Measurements from ENCODE around the gene RXRG. TPM values are rescaled to one million over a fixed set of nuclear protein-coding genes. Genes with fewer than 3 reads are reported as not detected.

The RXRG gene
- total and polyA plus RNA-seq, 12 donors = 0.17 to 2.4 (median 1.0) TPM; not detected in 2

- intact Hi-C loops (cut with DNase I) = no loop called here
- WGBS, 4 donors = 81 to 85% (median 83%) methylated on average over 11 of the region's 11 CpGs
- DNase-seq = no peak
- H3K4me1 ChIP-seq (replicated peaks in 1 of 2) = no peaks in the 10 kb centered on the region
- no peaks in the 10 kb centered on the region for H3K9me3 ChIP-seq (replicated peaks in 1 of 3)
- no peaks in the 10 kb centered on the region for H3K36me3 ChIP-seq (replicated peaks in 1 of 2)
- no peaks in the 10 kb centered on the region for H3K27me3 ChIP-seq
- H3K4me3 ChIP-seq = no peak overlapping the region
- TF ChIP-seq POLR2A (IDR thresholded peaks at IDR 0.05) = no peak
- no peak for TF ChIP-seq CTCF (IDR thresholded peaks at IDR 0.05)
- no peak overlapping the region for H3K27ac ChIP-seq
These were observed 28.1 kb downstream of the RXRG start for GRCh38 chr1:165416876-165417275.

DNA sequence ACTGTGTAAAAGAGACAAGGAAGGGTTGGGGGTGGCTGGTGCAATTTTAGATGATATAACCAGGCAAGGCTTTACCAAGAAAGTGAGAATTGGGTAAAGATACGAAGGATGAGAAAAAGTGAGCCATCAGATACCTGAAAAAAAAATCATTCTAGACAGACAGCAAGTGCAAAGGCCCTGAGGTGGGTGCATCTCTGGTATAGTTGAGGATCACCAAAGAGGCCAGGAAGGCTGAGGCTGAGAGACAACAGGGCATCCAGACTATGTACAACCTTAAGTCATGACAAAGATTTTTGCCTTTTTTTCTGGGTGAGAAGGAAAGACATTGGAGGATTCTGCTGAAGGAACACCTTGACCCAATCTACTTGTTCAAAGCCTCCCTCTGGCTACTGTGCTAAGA is 29.9 kb downstream of the RXRG start:
- no peaks in the 10 kb centered on the region for H3K27me3 ChIP-seq
- H3K36me3 ChIP-seq (replicated peaks in 1 of 2) = no peaks in the 10 kb centered on the region
- no peak overlapping the region for H3K4me3 ChIP-seq
- intact Hi-C loops (cut with DNase I) = no loop called here
- no peaks in the 10 kb centered on the region for H3K9me3 ChIP-seq (replicated peaks in 1 of 3)
- H3K27ac ChIP-seq = no peak overlapping the region
- DNase-seq = no peak
- WGBS, 4 donors = 48 to 79% (median 60%) methylated on average over 1 of the region's 1 CpG
- H3K4me1 ChIP-seq (replicated peaks in 1 of 2) = no peaks in the 10 kb centered on the region
- TF ChIP-seq POLR2A (IDR thresholded peaks at IDR 0.05) = no peak
- TF ChIP-seq CTCF (IDR thresholded peaks at IDR 0.05) = no peak

- H3K27me3 ChIP-seq = no peaks in the 10 kb centered on the region
- no peak overlapping the region for H3K27ac ChIP-seq
- H3K4me3 ChIP-seq = no peak overlapping the region
- no peaks in the 10 kb centered on the region for H3K36me3 ChIP-seq (replicated peaks in 1 of 2)
- DNase-seq = no peak
- no peaks in the 10 kb centered on the region for H3K9me3 ChIP-seq (replicated peaks in 1 of 3)
- no peaks in the 10 kb centered on the region for H3K4me1 ChIP-seq (replicated peaks in 1 of 2)
- TF ChIP-seq POLR2A (IDR thresholded peaks at IDR 0.05) = no peak
- intact Hi-C loops (cut with DNase I) = loop anchor here in 1 of 2 donors (5.0 kb wide), 1 partner anchor 178 kb away; no protein-coding TSS in a partner anchor
- 78 to 89% (median 82%) methylated on average over 3 of the region's 3 CpGs for WGBS, 4 donors
These were observed 30.3 kb downstream of the RXRG start for GRCh38 chr1:165414620-165415019.

- WGBS, 4 donors = 28 to 45% (median 36%) methylated on average over 2 of the region's 2 CpGs
- no peaks in the 10 kb centered on the region for H3K27me3 ChIP-seq
- H3K4me1 ChIP-seq (replicated peaks in 1 of 2) = no peaks in the 10 kb centered on the region
- no peak for DNase-seq
- H3K36me3 ChIP-seq (replicated peaks in 1 of 2) = no peaks in the 10 kb centered on the region
- no peak overlapping the region for H3K27ac ChIP-seq
- intact Hi-C loops (cut with DNase I) = loop anchor here in 1 of 2 donors (5.0 kb wide), 1 partner anchor 181 kb away; no protein-coding TSS in a partner anchor
- TF ChIP-seq CTCF (IDR thresholded peaks at IDR 0.05) = no peak
- TF ChIP-seq POLR2A (IDR thresholded peaks at IDR 0.05) = no peak
- H3K4me3 ChIP-seq = no peak overlapping the region
- H3K9me3 ChIP-seq (replicated peaks in 1 of 3) = no peaks in the 10 kb centered on the region
These were observed 33.5 kb downstream of the RXRG start for GRCh38 chr1:165411396-165411795.

- Histone ChIP-seq H3K27me3 (no peaks in the 10 kb centered on the region), H3K4me1 (replicated peaks in 1 of 2) (no peaks in the 10 kb centered on the region), H3K4me3 (no peak overlapping the region), H3K36me3 (replicated peaks in 1 of 2) (no peaks in the 10 kb centered on the region), H3K9me3 (replicated peaks in 1 of 3) (no peaks in the 10 kb centered on the region), H3K27ac (no peak overlapping the region)
- TF ChIP-seq CTCF (IDR thresholded peaks at IDR 0.05) (no peak), POLR2A (IDR thresholded peaks at IDR 0.05) (no peak)
- WGBS, 4 donors = 61 to 71% (median 69%) methylated on average over 4 of the region's 4 CpGs
- intact Hi-C loops (cut with DNase I) = loop anchor here (5.0 kb wide), 1 partner anchor 182 kb away; no protein-coding TSS in a partner anchor
- no peak for DNase-seq
These were observed 35.1 kb downstream of the RXRG start for GRCh38 chr1:165409657-165410358.

Measured in adrenal gland (tissue), 12 donors.